D721Med (cell line): ENCODE results near the gene MARK4.
"Not testable (repeated sequence)": the region's sequence is repeated elsewhere in the genome, so short reads cannot be mapped to it uniquely, and the experiment has no call there.

Source experiments
- DNase-seq: peaks from one replicate; pipeline ENCODE4 v3.0.0; 2011; ENCODE audit warnings: low spot score; ENCODE audit not compliant: insufficient read length
- FAIRE-seq: peaks from 2 replicates; lab custom pipeline; 2011; peaks lifted over from hg19 to GRCh38; lab: Jason Lieb, UNC
- CTCF ChIP-seq: IDR thresholded peaks from 2 replicates; pipeline ENCODE4 v1.5.1; 2012; ENCODE audit warnings: mild to moderate bottlenecking, control low read depth; ENCODE audit not compliant: insufficient read depth; ENCODE audit errors: missing control alignments

The MARK4 gene

GRCh38 chr19:45304141-45304926 is 53.3 kb downstream of the MARK4 start:
- FAIRE-seq (no peak), DNase-seq (no peak)
- no peak for TF ChIP-seq CTCF

- no peak for FAIRE-seq
- TF ChIP-seq CTCF: no peak
- DNase-seq: no peak
Measured at GRCh38 chr19:45305007-45305406, 53.9 kb downstream of the MARK4 start.

- no peak for FAIRE-seq
- no peak for TF ChIP-seq CTCF
- no peak for DNase-seq
Measured at GRCh38 chr19:45305421-45305820, 54.4 kb downstream of the MARK4 start.

GRCh38 chr19:45306040-45306439 is 55.0 kb downstream of the MARK4 start:
- no peak for TF ChIP-seq CTCF
- FAIRE-seq (no peak), DNase-seq (no peak)

- TF ChIP-seq CTCF: no peak
- FAIRE-seq (no peak), DNase-seq (no peak)
Measured at GRCh38 chr19:45306518-45307027, 55.5 kb downstream of the MARK4 start.

- FAIRE-seq (no peak), DNase-seq (no peak)
- no peak for TF ChIP-seq CTCF
Measured at GRCh38 chr19:45307361-45307760, 56.3 kb downstream of the MARK4 start.

- DNase-seq, FAIRE-seq: not testable (repeated sequence)
Measured at GRCh38 chr19:45309322-45309721, 58.3 kb downstream of the MARK4 start.
